PC-9 (cell line): ENCODE results near the gene OSCAR. TPM values are rescaled to one million over a fixed set of nuclear protein-coding genes. Genes with fewer than 3 reads are reported as not detected.

Experiments
- Bru-seq: library from RNA; stranded (reverse); fragments of 400-500 nt; gene quantifications from one replicate; lab custom pipeline; 2021; lab: Mats Ljungman, UMichigan
- BruChase-seq, 2 experiments: library from RNA; stranded (reverse); fragments of 400-500 nt; gene quantifications; one replicate each; lab custom pipeline; 2021; lab: Mats Ljungman, UMichigan
- BruUV-seq: library from RNA; stranded (reverse); fragments of 400-500 nt; replicated peaks from 2 replicates; lab custom pipeline; 2021; lab: Mats Ljungman, UMichigan
- CTCF ChIA-PET: fragments of 300-600 bp; sonication (Branson Sonifier 250); formaldehyde crosslinking; loops from one replicate; lab custom pipeline; 2022; ENCODE audit warnings: antibody characterized with exemption; lab: Charles Lee
- POLR2A ChIA-PET: fragments of 300-600 bp; sonication (Branson Sonifier 250); formaldehyde crosslinking; loops from one replicate; lab custom pipeline; 2022; ENCODE audit warnings: antibody characterized with exemption; ENCODE audit not compliant: unreplicated experiment; lab: Charles Lee
- DNase-seq, 2 experiments: peaks; one replicate each; pipeline versions ENCODE4 v3.0.0 to v3.0.0-alpha.2; 2015 to 2022; ENCODE audit warnings: mixed read lengths in 1 of 2
- H2AFZ ChIP-seq: fragments of 200-600 bp; sonication (generic); 2 replicates; pipeline ENCODE4 v1.8.1; 2017; ENCODE audit warnings: antibody characterized with exemption
- H3F3A ChIP-seq: fragments of 200-600 bp; sonication (generic); 2 replicates; pipeline ENCODE4 v1.8.1; 2017; ENCODE audit warnings: antibody characterized with exemption, mild to moderate bottlenecking, low read depth; ENCODE audit not compliant: insufficient read depth
- H3K27ac ChIP-seq: fragments of 200-600 bp; sonication (generic); 2 replicates; pipeline ENCODE4 v1.6.1; 2016; ENCODE audit warnings: mixed run types
- H3K27me3 ChIP-seq: fragments of 200-600 bp; sonication (generic); 2 replicates; pipeline ENCODE4 v1.6.1; 2016; ENCODE audit warnings: low read depth, mixed run types; ENCODE audit not compliant: insufficient read depth
- H3K36me3 ChIP-seq: fragments of 200-600 bp; sonication (generic); 2 replicates; pipeline ENCODE4 v1.6.1; 2016; ENCODE audit warnings: low read depth, mixed run types
- H3K4me1 ChIP-seq: fragments of 200-600 bp; sonication (generic); replicated peaks from 2 replicates; pipeline ENCODE4 v1.6.1; 2016; ENCODE audit warnings: mixed run types; ENCODE audit not compliant: insufficient read depth
- H3K4me2 ChIP-seq: fragments of 200-600 bp; sonication (generic); 2 replicates; pipeline ENCODE4 v1.6.1; 2017; ENCODE audit warnings: mixed run types
- H3K4me3 ChIP-seq: fragments of 200-600 bp; sonication (generic); 2 replicates; pipeline ENCODE4 v1.6.1; 2016; ENCODE audit warnings: mixed run types
- H3K79me2 ChIP-seq: fragments of 200-600 bp; sonication (generic); 2 replicates; pipeline ENCODE4 v1.6.1; 2017; ENCODE audit warnings: low read depth, mixed run types
- H3K9me2 ChIP-seq: fragments of 200-600 bp; sonication (generic); 2 replicates; pipeline ENCODE4 v1.8.1; 2017; ENCODE audit warnings: mild to moderate bottlenecking; ENCODE audit not compliant: insufficient read depth
- H3K9me3 ChIP-seq: fragments of 200-600 bp; sonication (generic); 2 replicates; pipeline ENCODE4 v1.8.1; 2016; ENCODE audit warnings: low read depth; ENCODE audit not compliant: insufficient read depth
- H4K20me1 ChIP-seq: fragments of 200-600 bp; sonication (generic); 2 replicates; pipeline ENCODE4 v1.8.1; 2017; ENCODE audit not compliant: insufficient read depth
- CTCF ChIP-seq: fragments of 200-600 bp; sonication (generic); conservative IDR thresholded peaks from 2 replicates; pipeline ENCODE4 v1.6.1; 2017; ENCODE audit warnings: mixed run types, antibody characterized with exemption, mild to moderate bottlenecking, moderate library complexity
- EZH2 ChIP-seq: fragments of 200-600 bp; sonication (generic); IDR thresholded peaks from 2 replicates; pipeline ENCODE4 v1.8.0; 2017; ENCODE audit warnings: antibody characterized with exemption, low read depth
- intact Hi-C: fragments of 100-400 bp; cut with micrococcal nuclease; formaldehyde crosslinking; loops from one replicate; pipeline ENCODE4 v1.10.0; 2022; ENCODE audit not compliant: unreplicated experiment
- long read RNA-seq: library from polyadenylated mRNA; stranded (forward); transcript quantifications from one replicate; pipeline ENCODE4 v2.0.0, GENCODE V29; 2022
- total RNA-seq: library from RNA; stranded (reverse); gene quantifications from 2 replicates; pipeline ENCODE4 v1.2.3, GENCODE V29; 2021

Gene OSCAR
- 0.87 and 2.4 TPM in 2 replicates for total RNA-seq
- percentile 23 among the genes with signal in this experiment for Bru-seq, nascent RNA
- BruChase-seq, experiment 1, labeled RNA remaining after a 2-hour chase = percentile 32 among the genes with signal in this experiment
- BruChase-seq, experiment 2, labeled RNA remaining after a 6-hour chase = percentile 35 among the genes with signal in this experiment
- long read RNA-seq, partial matches to known transcripts = 0 of 14 reads
- long read RNA-seq, other reads (novel, unspliced or antisense) = 14 of 14 reads

- Histone ChIP-seq H3K4me1 (0 out of 2 replicates have a peak, but pooled peaks cover 7% of the 10 kb centered on the region), H3K9me2 (no peaks in the 10 kb centered on the region), H2AFZ (no peak within 1 kb of the TSS), H3K36me3 (0 out of 2 replicates have a peak, but pooled peaks cover 4% of the 10 kb centered on the region), H3K27ac (no peak within 1 kb of the TSS), H3K4me3 (no peak within 1 kb of the TSS), H3F3A (peaks cover 25% of the 10 kb centered on the region), H4K20me1 (no peaks in the 10 kb centered on the region), H3K4me2 (no peak within 1 kb of the TSS), H3K79me2 (peaks cover 23% of the 10 kb centered on the region), H3K27me3 (peaks cover 14% of the 10 kb centered on the region), H3K9me3 (no peaks in the 10 kb centered on the region)
- TF ChIP-seq CTCF (no peak), EZH2 (no peak)
- intact Hi-C loops = loop anchor here (5.0 kb wide), 1 partner anchor 258 kb away; no protein-coding TSS in a partner anchor
- no peak for DNase-seq
- CTCF ChIA-PET = no interaction called here
- BruUV-seq = no TSS peak
- POLR2A ChIA-PET = interaction anchor here (0.6 to 0.7 kb wide), 2 partner anchors 36 to 232 kb away, joined by 3 to 4 read pairs; no protein-coding TSS in a partner anchor
These were observed at the start of gene OSCAR for GRCh38 chr19:54100561-54100960. Gene OSCAR, minus strand, starts transcription at chr19:54100803. Its CDS starts 11 bp downstream, at chr19:54100792.

- Histone ChIP-seq H3K4me2 (no peak overlapping the region), H3K36me3 (peaks cover 19% of the 10 kb centered on the region), H3K4me3 (no peak overlapping the region), H2AFZ (no peak overlapping the region), H3K9me2 (no peaks in the 10 kb centered on the region), H3K9me3 (no peaks in the 10 kb centered on the region), H3K79me2 (no peaks in the 10 kb centered on the region), H4K20me1 (peaks cover 49% of the 10 kb centered on the region), H3F3A (peaks cover 55% of the 10 kb centered on the region), H3K27ac (no peak overlapping the region), H3K4me1 (no peaks in the 10 kb centered on the region), H3K27me3 (no peaks in the 10 kb centered on the region)
- ChIA-PET POLR2A (no interaction called here), CTCF (no interaction called here)
- no peak for DNase-seq
- intact Hi-C loops = no loop called here
- BruUV-seq = no TSS peak
- TF ChIP-seq CTCF = no peak
- TF ChIP-seq EZH2 = no peak
These were observed 48.6 kb upstream of the OSCAR start for GRCh38 chr19:54149021-54149812.

- H3K4me3 ChIP-seq = no peak overlapping the region
- no peak overlapping the region for H2AFZ ChIP-seq
- BruUV-seq = no TSS peak
- CTCF ChIA-PET = no interaction called here
- intact Hi-C loops = no loop called here
- H3K4me2 ChIP-seq = no peak overlapping the region
- no peaks in the 10 kb centered on the region for H3K4me1 ChIP-seq
- no peak for TF ChIP-seq CTCF
- TF ChIP-seq EZH2 = no peak
- no peaks in the 10 kb centered on the region for H3K9me2 ChIP-seq
- peaks cover 40% of the 10 kb centered on the region for H4K20me1 ChIP-seq
- POLR2A ChIA-PET = interaction anchor here (0.6 kb wide), 1 partner anchor 11 kb away, joined by 7 read pairs; no protein-coding TSS in a partner anchor
- H3F3A ChIP-seq = peaks cover 45% of the 10 kb centered on the region; the same call in 1 of the 2 replicates
- no peak for DNase-seq
- H3K79me2 ChIP-seq = peaks cover 3% of the 10 kb centered on the region; the same call in 1 of the 2 replicates
- no peak overlapping the region for H3K27ac ChIP-seq
- no peaks in the 10 kb centered on the region for H3K27me3 ChIP-seq
- H3K36me3 ChIP-seq = peaks cover 27% of the 10 kb centered on the region
- H3K9me3 ChIP-seq = no peaks in the 10 kb centered on the region
These were observed 47.6 kb upstream of the OSCAR start for GRCh38 chr19:54148158-54148557.
